ENCODE data around the gene CERK. TPM values are rescaled to one million over a fixed set of nuclear protein-coding genes. Genes with fewer than 3 reads are reported as not detected.

The CERK gene
- total and polyA plus RNA-seq, 2 of the 8 experiments (the other 6 are each of a cell fraction or from before 2014, with no cell fraction given): 26.6 to 59.0 TPM

DNA sequence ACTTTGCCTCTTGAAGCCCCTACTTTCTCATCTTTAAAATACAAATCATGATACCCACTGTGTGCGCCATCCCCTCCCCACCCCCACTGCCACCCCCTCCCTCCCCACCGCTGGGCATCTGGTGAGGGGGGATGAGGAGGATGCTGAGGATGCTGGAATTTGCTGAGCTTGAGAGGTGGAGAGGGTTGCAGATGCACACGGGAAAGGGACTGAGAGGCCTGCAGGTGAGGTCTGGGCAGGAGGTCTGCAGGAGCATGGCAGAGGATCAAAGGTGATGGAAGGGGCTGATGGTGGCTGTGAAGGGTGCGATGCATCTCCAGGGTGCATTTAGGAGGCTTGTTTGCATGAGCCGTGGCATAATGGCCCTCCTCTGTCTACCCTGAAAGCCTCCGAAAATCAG is 16.8 kb upstream of the CERK start:
- no peak overlapping the region for H3K18ac ChIP-seq (ENCODE audit: extremely low read depth, low read length)
- H3K9ac ChIP-seq (replicated peaks in 1 of 4; ENCODE audit: extremely low read depth in 1 of 4, low read depth in 3 of 4, low read length in 3 of 4): no peak overlapping the region
- FAIRE-seq (no peak), DNase-seq (ENCODE audit: low read depth in 1 of 2, low spot score in 2 of 2) (no peak)
- peaks cover 0 to 6% (median 0%) of the 10 kb centered on the region in 4 experiments; a peak in 1 of 8 replicates for H3K36me3 ChIP-seq (ENCODE audit: control insufficient read depth in 2 of 4, insufficient read depth in 4 of 4, low read length in 3 of 4)
- TF ChIP-seq KDM1A (IDR thresholded peaks at IDR 0.05; ENCODE audit: borderline replicate concordance, low read length): no peak
- no peak overlapping the region for H2AFZ ChIP-seq (ENCODE audit: low read length)
- H3K27me3 ChIP-seq (replicated peaks in 1 of 4; ENCODE audit: control insufficient read depth in 3 of 4, extremely low read depth in 1 of 4, insufficient read depth in 3 of 4, low read length in 3 of 4): no peaks in the 10 kb centered on the region
- POLR2A ChIA-PET (ENCODE audit: partially characterized antibody): no interaction called here
- H3K27ac ChIP-seq (ENCODE audit: low read depth, low read length): no peak overlapping the region
- no peak overlapping the region for H4K8ac ChIP-seq (ENCODE audit: extremely low read depth, insufficient read depth, low read length)
- no peak overlapping the region for H3K4ac ChIP-seq (replicated peaks; ENCODE audit: insufficient read length, low read depth, low read length)
- CTCF ChIA-PET (ENCODE audit: partially characterized antibody): interaction anchor here (1.3 kb wide), 2 partner anchors 14 to 72 kb away, joined by 3 read pairs; no protein-coding TSS in a partner anchor
- no peaks in the 10 kb centered on the region for H3K4me1 ChIP-seq (replicated peaks in 1 of 4; ENCODE audit: control insufficient read depth in 3 of 4, insufficient read depth in 4 of 4, low read length in 3 of 4)
- H3K4me2 ChIP-seq (ENCODE audit: insufficient read depth in 1 of 2, low read depth in 2 of 2, low read length in 2 of 2): no peak overlapping the region
- H2BK5ac ChIP-seq (ENCODE audit: low read depth, low read length): no peak overlapping the region
- no peak overlapping the region for H3K4me3 ChIP-seq (ENCODE audit: extremely low read depth in 1 of 4, insufficient read depth in 2 of 4, low read depth in 3 of 4, low read length in 4 of 4)
- no peak overlapping the region for H3K23ac ChIP-seq (ENCODE audit: insufficient read length)
- H2AK5ac ChIP-seq (ENCODE audit: low read depth, low read length): no peak overlapping the region
- no peaks in the 10 kb centered on the region for H3K79me2 ChIP-seq (ENCODE audit: control insufficient read depth in 1 of 2, insufficient read depth in 2 of 2, low read length in 2 of 2)
- whole genome bisulfite sequencing, 2 experiments (ENCODE audit: extremely low coverage in 1 of 2, insufficient coverage in 1 of 2, insufficient read length in 1 of 2, insufficient replicate concordance in 2 of 2, low coverage in 1 of 2, low lambda C conversion rate in 2 of 2, missing lambda C conversion rate in 1 of 2): 92% methylated on average over 4 of the region's 6 CpGs; no CpG with 5 or more reads in 1 of the 2 experiments
- peaks cover 0 to 2% of the 10 kb centered on the region in 2 experiments for H4K20me1 ChIP-seq (replicated peaks in 1 of 2; ENCODE audit: control insufficient read depth in 1 of 2, insufficient read depth in 2 of 2, low read length in 2 of 2)
- H2BK15ac ChIP-seq (ENCODE audit: low read length): no peak overlapping the region
- no peak overlapping the region for H4K91ac ChIP-seq (replicated peaks; ENCODE audit: insufficient read length, low read length)
- no peak overlapping the region for H2BK20ac ChIP-seq (ENCODE audit: low read length)
- H3K79me1 ChIP-seq (ENCODE audit: low read depth, low read length): no peaks in the 10 kb centered on the region
- no peak overlapping the region for H2BK120ac ChIP-seq (replicated peaks; ENCODE audit: low read depth, low read length)
- no peaks in the 10 kb centered on the region for H3K23me2 ChIP-seq (ENCODE audit: low read depth, low read length)
- H3K56ac ChIP-seq (replicated peaks; ENCODE audit: insufficient read length, low read depth, low read length): no peak overlapping the region
- H3K14ac ChIP-seq (ENCODE audit: insufficient read length): no peak overlapping the region
- no peak overlapping the region for H2BK12ac ChIP-seq (ENCODE audit: low read depth, low read length)
- H3K9me3 ChIP-seq (ENCODE audit: insufficient read depth in 2 of 2, low read depth in 1 of 2, low read length in 1 of 2): peaks cover 15 to 27% of the 10 kb centered on the region in 2 experiments
- no peak overlapping the region for H4K5ac ChIP-seq (ENCODE audit: insufficient read length, low read depth, low read length)

Data from H1 (cell line).